HL-60 (cell line): ENCODE measurements around the gene PIK3CA.

Experiments
- DNase-seq, 2 experiments: peaks; one replicate each; pipeline ENCODE4 v3.0.0-alpha.2; 2010 to 2020; ENCODE audit warnings: low read depth in 1 of 2, low spot score in 1 of 2
- H3K27ac ChIP-seq: fragments of 250-450 bp; sonication (Bioruptor Pico); replicated peaks from 2 replicates; pipeline ENCODE4 v1.5.1; 2020; ENCODE audit warnings: mild to moderate bottlenecking, moderate library complexity
- H3K27me3 ChIP-seq: fragments of 250-450 bp; sonication (Bioruptor Pico); 2 replicates; pipeline ENCODE4 v1.5.1; 2021; ENCODE audit warnings: mild to moderate bottlenecking, moderate library complexity; ENCODE audit not compliant: insufficient read depth, poor library complexity, severe bottlenecking
- H3K4me3 ChIP-seq: replicated peaks from 2 replicates; pipeline ENCODE4 v1.5.1; 2011; ENCODE audit warnings: mild to moderate bottlenecking, control low read depth, low read length; ENCODE audit not compliant: insufficient read depth
- CTCF ChIP-seq: IDR thresholded peaks from one replicate; pipeline ENCODE4 v1.5.1; 2011; ENCODE audit warnings: low read length, control low read depth, inconsistent platforms; ENCODE audit not compliant: insufficient read depth
- GABPA ChIP-seq: IDR thresholded peaks from 2 replicates; pipeline ENCODE4 v1.6.1; 2012; ENCODE audit warnings: low read depth
- POLR2AphosphoS5 ChIP-seq: IDR thresholded peaks from 2 replicates; pipeline ENCODE4 v1.6.1; 2012; ENCODE audit warnings: low read depth
- REST ChIP-seq: IDR thresholded peaks from 2 replicates; pipeline ENCODE4 v1.6.1; 2012; ENCODE audit warnings: low read depth; ENCODE audit not compliant: insufficient replicate concordance
- SPI1 ChIP-seq: IDR thresholded peaks from 2 replicates; pipeline ENCODE4 v1.6.1; 2012; ENCODE audit warnings: low read depth, mild to moderate bottlenecking, borderline replicate concordance

Gene PIK3CA

GRCh38 chr3:179141890-179142289 is 6.3 kb upstream of the PIK3CA start:
- TF ChIP-seq REST = no peak
- no peak for TF ChIP-seq GABPA
- no peak for TF ChIP-seq POLR2AphosphoS5
- TF ChIP-seq CTCF = no peak
- TF ChIP-seq SPI1 = no peak
- Histone ChIP-seq H3K4me3 (no peak overlapping the region), H3K27ac (no peak overlapping the region), H3K27me3 (no peaks in the 10 kb centered on the region)
- no peak for DNase-seq

- peak; percentile 53 to 57 for DNase-seq
- Histone ChIP-seq H3K27me3 (no peaks in the 10 kb centered on the region), H3K4me3 (peak overlapping the region; percentile 88), H3K27ac (peak overlapping the region; percentile 91)
- TF ChIP-seq GABPA = no peak
- no peak for TF ChIP-seq REST
- TF ChIP-seq POLR2AphosphoS5 = no peak
- TF ChIP-seq SPI1 = peak; percentile 44; the same call in 1 of the 2 replicates
- peak; percentile 55 for TF ChIP-seq CTCF
Observed at GRCh38 chr3:179146911-179147513, 1.1 kb upstream of the PIK3CA start.

GRCh38 chr3:179147514-179147872 is 664 bp upstream of the PIK3CA start:
- Histone ChIP-seq H3K4me3 (peak overlapping the region; percentile 88), H3K27me3 (no peaks in the 10 kb centered on the region), H3K27ac (peak overlapping the region; percentile 91)
- TF ChIP-seq REST (no peak), SPI1 (no peak), GABPA (no peak), POLR2AphosphoS5 (no peak), CTCF (no peak)
- no peak for DNase-seq
